Testis (tissue), 3 donors: ENCODE results near the gene PPP6R3. TPM values are rescaled to one million over a fixed set of nuclear protein-coding genes. Genes with fewer than 3 reads are reported as not detected.

ENCODE experiments used
- DNase-seq: peaks from one replicate; pipeline ENCODE4 v3.0.0-alpha.2; 2019
- H3K27ac ChIP-seq, 2 donors: fragments of 200-600 bp; sonication (generic); one replicate each; pipeline ENCODE4 v1.5.1; 2019
- H3K27me3 ChIP-seq: fragments of 200-600 bp; sonication (generic); one replicate; pipeline ENCODE4 v1.5.1; 2019
- H3K36me3 ChIP-seq: fragments of 200-600 bp; sonication (generic); one replicate; pipeline ENCODE4 v1.5.1; 2017; ENCODE audit warnings: low read depth; ENCODE audit errors: missing control alignments
- H3K4me1 ChIP-seq: fragments of 200-600 bp; sonication (generic); one replicate; pipeline ENCODE4 v1.5.1; 2019
- H3K4me3 ChIP-seq, 2 donors: fragments of 200-600 bp; sonication (generic); one replicate each; pipeline ENCODE4 v1.5.1; 2017 to 2019
- H3K9me3 ChIP-seq: fragments of 200-600 bp; sonication (generic); one replicate; pipeline ENCODE4 v1.5.1; 2017
- POLR2A ChIP-seq: fragments of 450-650 bp; IDR thresholded peaks from one replicate; pipeline ENCODE4 v1.6.1; 2017; ENCODE audit warnings: antibody characterized with exemption, mild to moderate bottlenecking, moderate library complexity
- WGBS, 2 donors: methylation state at CpG; one replicate each; pipeline ENCODE4 v1.1.5; 2018; 5-methylcytosine and 5-hydroxymethylcytosine counted together
- intact Hi-C: fragments of 100-400 bp; cut with DNase I; formaldehyde crosslinking; loops from one replicate; pipeline ENCODE4 v1.15.1; 2023; ENCODE audit warnings: low total_unique reads
- polyA plus RNA-seq: library from polyadenylated mRNA; stranded (reverse); fragments of 350-450 nt; fragmentation: Illumina TruSeq; extraction: RNeasy Lipid Tissue Mini Kit (QIAGEN cat#74804); gene quantifications from one replicate; pipeline ENCODE4 v1.2.3, GENCODE V29; 2014; ENCODE audit warnings: low read depth, low replicate concordance; ENCODE audit not compliant: insufficient read depth
- total RNA-seq, 2 donors: library from RNA; depleted of rRNA; stranded (reverse); fragments of >200 nt; gene quantifications; one replicate each; pipeline ENCODE4 v1.2.3, GENCODE V29; 2016
- TF ChIP-seq, protein P1 (sequence below), 3 experiments: fragments of 450-650 bp in 2 of 3; fragments of 200-600 bp in 1 of 3; sonication (generic) in 1 of 3; IDR thresholded peaks; one replicate each; pipeline ENCODE4 v1.5.1; 2016 to 2019; ENCODE audit warnings: antibody characterized with exemption in 3 of 3, mild to moderate bottlenecking in 2 of 3, moderate library complexity in 1 of 3

Gene PPP6R3
- total and polyA plus RNA-seq, 3 donors from 2014 or later: 88.5 to 190 (median 188) TPM

DNA sequence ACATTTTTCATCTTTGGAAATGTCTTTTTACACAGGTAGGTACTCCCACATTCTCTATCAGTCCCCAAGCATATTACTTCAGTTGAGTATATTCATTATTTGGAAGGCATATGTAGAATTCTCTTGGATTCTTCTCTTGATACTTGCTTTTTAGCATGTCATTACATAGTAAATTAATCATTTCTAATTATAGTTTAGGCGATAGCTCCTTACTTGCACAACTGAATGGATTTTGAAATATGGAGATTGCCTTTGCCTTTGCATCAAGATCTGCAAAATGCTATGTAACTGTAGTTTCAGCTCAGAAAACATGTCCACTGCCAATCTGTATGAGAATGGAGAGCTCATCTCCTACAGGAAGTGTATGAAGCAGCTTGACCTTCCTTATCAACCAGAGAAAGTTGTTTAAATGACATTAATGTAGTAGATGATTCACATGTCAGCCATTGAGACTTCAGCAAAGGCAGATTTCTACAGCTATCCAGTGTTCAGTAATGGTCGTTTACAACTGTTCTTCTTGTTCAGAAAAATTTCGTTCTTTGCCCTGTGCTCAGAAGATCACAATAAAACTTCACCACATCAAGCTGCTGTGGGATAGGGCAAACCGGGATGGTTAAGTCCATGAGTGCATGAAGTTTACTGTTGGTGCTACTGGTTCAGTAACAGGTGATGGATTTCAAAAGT, 61.6 kb downstream of the PPP6R3 start:
- no peaks in the 10 kb centered on the region for H3K27me3 ChIP-seq
- H3K4me1 ChIP-seq: peaks cover 15% of the 10 kb centered on the region
- 77 to 94% methylated on average over 4 of the region's 4 CpGs for WGBS, 2 donors
- no peak for DNase-seq
- TF ChIP-seq, protein P1, sequence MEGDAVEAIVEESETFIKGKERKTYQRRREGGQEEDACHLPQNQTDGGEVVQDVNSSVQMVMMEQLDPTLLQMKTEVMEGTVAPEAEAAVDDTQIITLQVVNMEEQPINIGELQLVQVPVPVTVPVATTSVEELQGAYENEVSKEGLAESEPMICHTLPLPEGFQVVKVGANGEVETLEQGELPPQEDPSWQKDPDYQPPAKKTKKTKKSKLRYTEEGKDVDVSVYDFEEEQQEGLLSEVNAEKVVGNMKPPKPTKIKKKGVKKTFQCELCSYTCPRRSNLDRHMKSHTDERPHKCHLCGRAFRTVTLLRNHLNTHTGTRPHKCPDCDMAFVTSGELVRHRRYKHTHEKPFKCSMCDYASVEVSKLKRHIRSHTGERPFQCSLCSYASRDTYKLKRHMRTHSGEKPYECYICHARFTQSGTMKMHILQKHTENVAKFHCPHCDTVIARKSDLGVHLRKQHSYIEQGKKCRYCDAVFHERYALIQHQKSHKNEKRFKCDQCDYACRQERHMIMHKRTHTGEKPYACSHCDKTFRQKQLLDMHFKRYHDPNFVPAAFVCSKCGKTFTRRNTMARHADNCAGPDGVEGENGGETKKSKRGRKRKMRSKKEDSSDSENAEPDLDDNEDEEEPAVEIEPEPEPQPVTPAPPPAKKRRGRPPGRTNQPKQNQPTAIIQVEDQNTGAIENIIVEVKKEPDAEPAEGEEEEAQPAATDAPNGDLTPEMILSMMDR (IDR thresholded peaks at IDR 0.05): no peak
- TF ChIP-seq POLR2A: no peak
- H3K4me3 ChIP-seq: no peak overlapping the region
- H3K27ac ChIP-seq: no peak overlapping the region
- intact Hi-C loops: no loop called here
- H3K9me3 ChIP-seq: no peaks in the 10 kb centered on the region
- H3K36me3 ChIP-seq: no peaks in the 10 kb centered on the region

DNA sequence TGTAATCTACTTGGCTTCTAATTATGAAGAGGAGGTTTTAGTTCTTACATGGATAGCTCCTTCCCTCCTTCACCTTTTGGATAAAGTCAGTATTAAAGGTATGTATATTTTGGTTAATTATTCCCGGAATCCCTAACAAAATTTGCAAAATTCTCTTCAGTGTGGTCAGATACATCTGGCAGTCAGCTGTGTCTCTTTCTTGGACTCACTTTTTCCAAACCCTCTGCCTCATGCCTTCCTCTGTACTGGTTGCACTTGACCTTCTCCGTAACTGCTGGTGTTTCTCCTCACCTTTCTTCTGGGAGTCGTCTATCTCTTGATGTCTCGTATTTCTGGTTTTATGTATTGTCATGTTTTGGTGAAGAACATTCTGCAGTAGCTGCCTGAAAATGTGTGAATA, 62.5 kb downstream of the PPP6R3 start:
- no peak overlapping the region for H3K4me3 ChIP-seq
- WGBS, 2 donors: 66 to 90% methylated on average over 4 of the region's 4 CpGs
- no peaks in the 10 kb centered on the region for H3K27me3 ChIP-seq
- no peak for TF ChIP-seq POLR2A
- TF ChIP-seq, protein P1 (IDR thresholded peaks at IDR 0.05): no peak
- intact Hi-C loops: no loop called here
- DNase-seq: no peak
- H3K9me3 ChIP-seq: no peaks in the 10 kb centered on the region
- no peak overlapping the region for H3K27ac ChIP-seq
- H3K36me3 ChIP-seq: no peaks in the 10 kb centered on the region
- peaks cover 15% of the 10 kb centered on the region for H3K4me1 ChIP-seq

- intact Hi-C loops: no loop called here
- H3K9me3 ChIP-seq: no peaks in the 10 kb centered on the region
- no peak overlapping the region for H3K4me3 ChIP-seq
- DNase-seq: no peak
- H3K27me3 ChIP-seq: no peaks in the 10 kb centered on the region
- no peak overlapping the region for H3K27ac ChIP-seq
- H3K4me1 ChIP-seq: peaks cover 15% of the 10 kb centered on the region
- WGBS, 2 donors: 43 to 65% methylated on average over 3 of the region's 3 CpGs
- no peak for TF ChIP-seq POLR2A
- TF ChIP-seq, protein P1 (IDR thresholded peaks at IDR 0.05): no peak
- no peaks in the 10 kb centered on the region for H3K36me3 ChIP-seq
These were observed 63.2 kb downstream of the PPP6R3 start for GRCh38 chr11:68523743-68524142.

GRCh38 chr11:68524213-68524612, 63.7 kb downstream of the PPP6R3 start:
- Histone ChIP-seq H3K36me3 (no peaks in the 10 kb centered on the region), H3K9me3 (no peaks in the 10 kb centered on the region), H3K27me3 (no peaks in the 10 kb centered on the region), H3K4me1 (peaks cover 15% of the 10 kb centered on the region), H3K4me3 (no peak overlapping the region), H3K27ac (no peak overlapping the region)
- DNase-seq: no peak
- 25 to 40% methylated on average over 2 of the region's 2 CpGs for WGBS, 2 donors
- TF ChIP-seq, protein P1 (IDR thresholded peaks at IDR 0.05): no peak
- TF ChIP-seq POLR2A: no peak
- intact Hi-C loops: no loop called here

- H3K4me3 ChIP-seq: no peak overlapping the region
- H3K27ac ChIP-seq: no peak overlapping the region
- TF ChIP-seq, protein P1 (IDR thresholded peaks at IDR 0.05): no peak
- TF ChIP-seq POLR2A: no peak
- H3K4me1 ChIP-seq: peaks cover 15% of the 10 kb centered on the region
- intact Hi-C loops: no loop called here
- H3K36me3 ChIP-seq: no peaks in the 10 kb centered on the region
- H3K9me3 ChIP-seq: no peaks in the 10 kb centered on the region
- 47 to 52% methylated on average over 2 of the region's 2 CpGs for WGBS, 2 donors
- no peaks in the 10 kb centered on the region for H3K27me3 ChIP-seq
- peak; percentile 28 for DNase-seq
These were observed 64.1 kb downstream of the PPP6R3 start for GRCh38 chr11:68524681-68525080.
